Fibroblast of skin of scalp (primary cell): ENCODE data around the gene TMEM151A.
"Not testable (repeated sequence)": the region's sequence is repeated elsewhere in the genome, so short reads cannot be mapped to it uniquely, and the experiment has no call there.

Experiments used
- DNase-seq: peaks from one replicate; pipeline ENCODE4 v3.0.0-alpha.2; 2013

Gene TMEM151A

GRCh38 chr11:66267379-66268243, 24.1 kb upstream of the TMEM151A start:
- peak; percentile 91 for DNase-seq

- DNase-seq: peak; percentile 100
Measured at GRCh38 chr11:66268244-66268951, 23.3 kb upstream of the TMEM151A start, which contains the start of gene RAB1B. TSS of gene RAB1B (plus strand) at chr11:66268639. CDS start at chr11:66268680, 41 bp downstream.

GRCh38 chr11:66268952-66269905, 22.5 kb upstream of the TMEM151A start:
- peak; percentile 67 for DNase-seq

GRCh38 chr11:66271816-66272215, 19.9 kb upstream of the TMEM151A start:
- no peak for DNase-seq

- DNase-seq: no peak
Measured at GRCh38 chr11:66272596-66272995, 19.1 kb upstream of the TMEM151A start.

- no peak for DNase-seq
Measured at GRCh38 chr11:66274219-66274618, 17.5 kb upstream of the TMEM151A start.

GRCh38 chr11:66275396-66275795, 16.3 kb upstream of the TMEM151A start:
- no peak for DNase-seq

GRCh38 chr11:66275984-66276612, 15.6 kb upstream of the TMEM151A start:
- DNase-seq: no peak

- DNase-seq: not testable (repeated sequence)
Measured at GRCh38 chr11:66276619-66277018, 15.1 kb upstream of the TMEM151A start.

- not testable (repeated sequence) for DNase-seq
Measured at GRCh38 chr11:66277064-66277463, 14.6 kb upstream of the TMEM151A start.

- DNase-seq: peak; percentile 28
Measured at GRCh38 chr11:66277471-66278362, 14.0 kb upstream of the TMEM151A start, which contains the start of gene CNIH2. TSS of gene CNIH2 (plus strand) at chr11:66278175. CDS start at chr11:66278457, 282 bp downstream.

GRCh38 chr11:66278363-66279091, 13.2 kb upstream of the TMEM151A start:
- peak; percentile 29 for DNase-seq

GRCh38 chr11:66279092-66279734, 12.5 kb upstream of the TMEM151A start:
- DNase-seq: no peak

- DNase-seq: peak; percentile 17
Measured at GRCh38 chr11:66280428-66280827, 11.3 kb upstream of the TMEM151A start.

- DNase-seq: peak; percentile 21
Measured at GRCh38 chr11:66281001-66281400, 10.7 kb upstream of the TMEM151A start.

GRCh38 chr11:66281776-66282467, 9.8 kb upstream of the TMEM151A start:
- DNase-seq: no peak

- peak; percentile 94 for DNase-seq
Measured at GRCh38 chr11:66282468-66283455, 8.9 kb upstream of the TMEM151A start.
